Panc1 (cell line): ENCODE data around the gene OR2T35. TPM values are rescaled to one million over a fixed set of nuclear protein-coding genes. Genes with fewer than 3 reads are reported as not detected.

ENCODE experiments used
- ATAC-seq: fragments of 200-7000 bp; cut with Tn5 transposase; 2 replicates; pipeline ENCODE4 v1.9.1; 2020; ENCODE audit warnings: mild to moderate bottlenecking, moderate library complexity
- BruUV-seq: library from RNA; stranded (reverse); fragments of 400-500 nt; replicated peaks from 2 replicates; lab custom pipeline; 2021; lab: Mats Ljungman, UMichigan
- CTCF ChIA-PET: fragments of 300-600 bp; sonication (Branson Sonifier 250); formaldehyde crosslinking; loops from one replicate; lab custom pipeline; 2022; ENCODE audit warnings: antibody characterized with exemption; lab: Charles Lee
- POLR2A ChIA-PET: fragments of 300-600 bp; sonication (Branson Sonifier 250); formaldehyde crosslinking; loops from one replicate; lab custom pipeline; 2022; ENCODE audit warnings: antibody characterized with exemption; lab: Charles Lee
- DNase-seq: peaks from one replicate; pipeline ENCODE4 v3.0.0-alpha.2; 2010; ENCODE audit warnings: low read depth, low spot score
- H3K27ac ChIP-seq: 2 replicates; pipeline ENCODE4 v1.5.1; 2011; ENCODE audit warnings: mild to moderate bottlenecking, low read length, inconsistent platforms
- H3K27me3 ChIP-seq: fragments of 200-500 bp; sonication (Bioruptor generic); 2 replicates; pipeline ENCODE4 v1.6.0; 2014; ENCODE audit warnings: low read length, inconsistent platforms; ENCODE audit not compliant: control insufficient read depth, insufficient read depth
- H3K36me3 ChIP-seq: fragments of 200-500 bp; sonication (Bioruptor generic); 2 replicates; pipeline ENCODE4 v1.5.1; 2014; ENCODE audit warnings: inconsistent platforms, mild to moderate bottlenecking, low read length, moderate library complexity; ENCODE audit not compliant: control insufficient read depth, insufficient read depth
- H3K4me1 ChIP-seq: 2 replicates; pipeline ENCODE4 v1.5.1; 2011; ENCODE audit warnings: inconsistent platforms, mild to moderate bottlenecking, low read length, moderate library complexity; ENCODE audit not compliant: control insufficient read depth, insufficient read depth
- H3K4me3 ChIP-seq, 2 experiments: 2 replicates each; pipeline ENCODE4 v1.5.1; 2011 to 2012; ENCODE audit warnings: low read depth in 2 of 2, low read length in 2 of 2, mild to moderate bottlenecking in 2 of 2, inconsistent platforms in 1 of 2, moderate library complexity in 1 of 2
- H3K9me3 ChIP-seq: fragments of 200-500 bp; sonication (Bioruptor generic); 2 replicates; pipeline ENCODE4 v1.5.1; 2014; ENCODE audit warnings: low read depth, mild to moderate bottlenecking, inconsistent platforms, low read length, moderate library complexity; ENCODE audit not compliant: control insufficient read depth, insufficient read depth
- POLR2AphosphoS5 ChIP-seq: IDR thresholded peaks from 2 replicates; pipeline ENCODE4 v1.6.1; 2012; ENCODE audit warnings: mild to moderate bottlenecking, low read depth, low read length, moderate library complexity
- REST ChIP-seq, 2 experiments: IDR thresholded peaks; 2 replicates each; pipeline ENCODE4 v1.6.1; 2011 to 2012; ENCODE audit warnings: low read depth in 2 of 2, control low read depth in 1 of 2, low read length in 1 of 2, mild to moderate bottlenecking in 1 of 2, moderate library complexity in 1 of 2; ENCODE audit not compliant: insufficient read depth in 1 of 2
- SIN3A ChIP-seq: IDR thresholded peaks from 2 replicates; pipeline ENCODE4 v1.6.1; 2012; ENCODE audit warnings: low read depth, mild to moderate bottlenecking, low read length, moderate library complexity, borderline replicate concordance; ENCODE audit not compliant: insufficient read depth
- TCF7L2 ChIP-seq: IDR thresholded peaks from 2 replicates; pipeline ENCODE4 v1.6.1; 2011; ENCODE audit warnings: mild to moderate bottlenecking, low read depth, low read length, inconsistent platforms
- in situ Hi-C: cut with HindIII; loops from 2 replicates; pipeline ENCODE4 v1.10.0; 2016; ENCODE audit warnings: low sequenced_read_pairs, low pct_unique_long_range_greater_than_20kb
- intact Hi-C: fragments of 100-400 bp; cut with micrococcal nuclease; formaldehyde crosslinking; loops from one replicate; pipeline ENCODE4 v1.10.0; 2022; ENCODE audit not compliant: unreplicated experiment
- total RNA-seq: library from RNA; stranded (reverse); gene quantifications from one replicate; pipeline ENCODE4 v1.2.1, GENCODE V29; 2021; ENCODE audit not compliant: unreplicated experiment
- TF ChIP-seq, protein P1 (sequence below): fragments of 450-650 bp; IDR thresholded peaks from 2 replicates; pipeline ENCODE4 v1.5.1; 2017; ENCODE audit warnings: mild to moderate bottlenecking

The OR2T35 gene
- total RNA-seq, 1 experiment from 2014 or later = not detected

DNA sequence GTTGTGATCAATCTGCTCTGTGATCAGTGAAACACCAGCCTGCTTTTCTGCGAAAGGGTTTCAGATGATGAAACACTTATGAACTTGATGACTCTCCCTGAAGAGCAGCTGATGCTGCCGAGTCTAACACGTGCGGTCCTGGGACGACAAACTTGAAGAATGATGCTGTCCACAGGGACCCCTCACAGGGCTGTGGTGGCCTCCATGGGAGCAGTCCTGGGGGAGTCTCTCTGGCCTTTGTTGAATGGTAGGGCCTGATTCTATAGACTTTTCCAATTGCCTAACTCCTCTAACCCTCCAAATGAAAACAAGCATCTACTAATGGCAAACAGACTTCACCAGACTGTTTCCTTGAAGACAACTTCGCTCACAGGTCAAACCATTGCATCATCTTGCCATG, 47.5 kb downstream of the OR2T35 start, which contains the start of gene OR2T10:
OR2T10 (minus strand) TSS at position 112 of the 400 bp plus-strand sequence. CDS start 3,932 bp downstream, outside the sequence.
- CTCF ChIA-PET = no interaction called here

DNA sequence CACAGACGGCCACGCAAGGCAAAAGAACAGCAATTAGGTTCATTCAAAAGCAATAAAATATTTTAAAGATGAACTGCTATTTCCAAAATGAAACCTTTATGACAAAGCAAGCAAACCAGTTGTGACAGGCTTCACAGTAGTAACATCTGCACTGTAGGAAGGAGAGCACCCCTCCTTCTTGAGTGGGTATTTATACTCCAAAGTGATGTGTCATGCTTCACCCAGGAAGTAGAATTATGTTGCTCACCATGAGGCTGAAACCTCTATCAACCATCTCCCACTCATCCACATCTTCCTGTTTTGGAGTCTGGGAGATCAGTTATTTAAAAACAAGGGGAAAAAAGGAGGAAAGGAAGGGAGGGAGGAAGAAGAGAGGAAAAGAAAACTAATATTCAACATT, 48.5 kb downstream of the OR2T35 start:
- CTCF ChIA-PET = no interaction called here
- H3K4me1 ChIP-seq = no peaks in the 10 kb centered on the region
- H3K9me3 ChIP-seq = no peaks in the 10 kb centered on the region
- H3K27me3 ChIP-seq = no peaks in the 10 kb centered on the region
- H3K36me3 ChIP-seq = no peaks in the 10 kb centered on the region
- no peak overlapping the region for H3K27ac ChIP-seq
- no peak overlapping the region for H3K4me3 ChIP-seq
- in situ Hi-C loops = no loop called here
- no TSS peak for BruUV-seq
- POLR2A ChIA-PET = no interaction called here
- intact Hi-C loops = no loop called here
- TF ChIP-seq REST (IDR thresholded peaks at IDR 0.05; ENCODE audit: insufficient read depth in 1 of 2, low read depth in 2 of 2, low read length in 1 of 2) (no peak), TCF7L2 (no peak), POLR2AphosphoS5 (no peak), SIN3A (no peak)
- TF ChIP-seq, protein P1, sequence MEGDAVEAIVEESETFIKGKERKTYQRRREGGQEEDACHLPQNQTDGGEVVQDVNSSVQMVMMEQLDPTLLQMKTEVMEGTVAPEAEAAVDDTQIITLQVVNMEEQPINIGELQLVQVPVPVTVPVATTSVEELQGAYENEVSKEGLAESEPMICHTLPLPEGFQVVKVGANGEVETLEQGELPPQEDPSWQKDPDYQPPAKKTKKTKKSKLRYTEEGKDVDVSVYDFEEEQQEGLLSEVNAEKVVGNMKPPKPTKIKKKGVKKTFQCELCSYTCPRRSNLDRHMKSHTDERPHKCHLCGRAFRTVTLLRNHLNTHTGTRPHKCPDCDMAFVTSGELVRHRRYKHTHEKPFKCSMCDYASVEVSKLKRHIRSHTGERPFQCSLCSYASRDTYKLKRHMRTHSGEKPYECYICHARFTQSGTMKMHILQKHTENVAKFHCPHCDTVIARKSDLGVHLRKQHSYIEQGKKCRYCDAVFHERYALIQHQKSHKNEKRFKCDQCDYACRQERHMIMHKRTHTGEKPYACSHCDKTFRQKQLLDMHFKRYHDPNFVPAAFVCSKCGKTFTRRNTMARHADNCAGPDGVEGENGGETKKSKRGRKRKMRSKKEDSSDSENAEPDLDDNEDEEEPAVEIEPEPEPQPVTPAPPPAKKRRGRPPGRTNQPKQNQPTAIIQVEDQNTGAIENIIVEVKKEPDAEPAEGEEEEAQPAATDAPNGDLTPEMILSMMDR = no peak
- no peak for ATAC-seq
- DNase-seq = no peak

More for the DNA sequence above, 47.5 kb downstream of the OR2T35 start, which contains the start of gene OR2T10:
- Histone ChIP-seq H3K36me3 (no peaks in the 10 kb centered on the region), H3K4me3 (no peak within 1 kb of the TSS), H3K27me3 (no peaks in the 10 kb centered on the region), H3K9me3 (no peaks in the 10 kb centered on the region), H3K4me1 (no peaks in the 10 kb centered on the region), H3K27ac (no peak within 1 kb of the TSS)
- BruUV-seq = no TSS peak
- in situ Hi-C loops = no loop called here
- ATAC-seq = no peak
- DNase-seq = no peak
- POLR2A ChIA-PET = no interaction called here
- TF ChIP-seq POLR2AphosphoS5 (no peak), REST (IDR thresholded peaks at IDR 0.05; ENCODE audit: insufficient read depth in 1 of 2, low read depth in 2 of 2, low read length in 1 of 2) (no peak), TCF7L2 (no peak), SIN3A (no peak)
- TF ChIP-seq, protein P1 = no peak
- intact Hi-C loops = no loop called here
